ENCODE data around the gene SLC4A11.
"Not testable (repeated sequence)": the region's sequence is repeated elsewhere in the genome, so short reads cannot be mapped to it uniquely, and the experiment has no call there.

Gene SLC4A11

GRCh38 chr20:3199976-3200755 lies 38.8 kb downstream of the SLC4A11 start:
- no peak for DNase-seq

DNA sequence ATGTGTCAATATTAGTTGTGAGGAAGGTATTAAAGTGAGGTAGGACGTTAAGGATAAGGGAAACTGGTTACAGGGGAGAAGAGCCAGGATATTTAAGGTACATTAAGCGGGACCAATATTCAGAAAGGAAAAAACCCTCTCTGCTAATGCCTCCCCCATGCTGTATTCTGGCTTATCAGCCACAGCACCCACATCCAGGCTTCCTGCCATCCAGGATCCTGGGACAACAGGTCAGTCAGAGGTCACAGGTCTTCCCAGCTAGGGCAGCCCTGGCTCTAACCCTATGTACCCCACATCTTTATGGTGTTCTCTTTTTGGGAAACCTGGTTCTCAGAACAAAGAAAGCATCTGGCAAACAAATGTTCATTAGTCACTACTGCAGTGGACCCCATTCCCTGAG lies 39.8 kb downstream of the SLC4A11 start:
- no peak for DNase-seq

DNA sequence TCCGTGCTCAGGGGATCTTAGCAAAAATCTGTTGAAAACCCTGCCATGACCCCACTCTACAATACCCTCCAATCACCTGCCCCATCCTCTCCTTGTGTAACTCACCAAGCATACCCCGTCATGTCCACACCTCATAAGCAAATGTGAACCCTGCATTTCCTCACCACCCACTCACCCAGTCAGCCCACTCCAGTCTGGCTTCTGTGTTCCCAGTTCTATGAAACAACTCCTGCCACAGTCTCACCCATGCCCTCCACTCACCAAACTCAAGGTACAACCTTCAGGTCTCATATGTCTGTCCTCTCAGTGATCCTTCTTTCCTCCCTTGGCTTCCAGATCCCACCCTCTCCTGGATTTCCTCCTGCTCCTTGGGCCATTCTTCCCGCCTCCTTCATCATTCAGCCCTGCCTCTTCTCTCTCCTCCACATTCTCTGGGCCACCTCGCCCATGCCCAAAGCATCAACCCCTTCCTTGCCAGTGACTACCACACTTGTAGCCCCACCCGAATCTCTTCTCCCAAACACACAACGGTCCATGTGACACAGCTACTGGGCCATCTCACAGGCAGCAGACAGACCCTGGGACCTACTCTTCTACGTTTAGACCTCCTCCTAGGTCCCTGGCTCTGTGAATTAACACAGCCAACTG lies 43.3 kb downstream of the SLC4A11 start:
- no peak for DNase-seq

GRCh38 chr20:3194617-3195280 lies 44.2 kb downstream of the SLC4A11 start:
- DNase-seq: no peak

GRCh38 chr20:3193806-3194616 lies 45.0 kb downstream of the SLC4A11 start:
- DNase-seq: no peak

DNA sequence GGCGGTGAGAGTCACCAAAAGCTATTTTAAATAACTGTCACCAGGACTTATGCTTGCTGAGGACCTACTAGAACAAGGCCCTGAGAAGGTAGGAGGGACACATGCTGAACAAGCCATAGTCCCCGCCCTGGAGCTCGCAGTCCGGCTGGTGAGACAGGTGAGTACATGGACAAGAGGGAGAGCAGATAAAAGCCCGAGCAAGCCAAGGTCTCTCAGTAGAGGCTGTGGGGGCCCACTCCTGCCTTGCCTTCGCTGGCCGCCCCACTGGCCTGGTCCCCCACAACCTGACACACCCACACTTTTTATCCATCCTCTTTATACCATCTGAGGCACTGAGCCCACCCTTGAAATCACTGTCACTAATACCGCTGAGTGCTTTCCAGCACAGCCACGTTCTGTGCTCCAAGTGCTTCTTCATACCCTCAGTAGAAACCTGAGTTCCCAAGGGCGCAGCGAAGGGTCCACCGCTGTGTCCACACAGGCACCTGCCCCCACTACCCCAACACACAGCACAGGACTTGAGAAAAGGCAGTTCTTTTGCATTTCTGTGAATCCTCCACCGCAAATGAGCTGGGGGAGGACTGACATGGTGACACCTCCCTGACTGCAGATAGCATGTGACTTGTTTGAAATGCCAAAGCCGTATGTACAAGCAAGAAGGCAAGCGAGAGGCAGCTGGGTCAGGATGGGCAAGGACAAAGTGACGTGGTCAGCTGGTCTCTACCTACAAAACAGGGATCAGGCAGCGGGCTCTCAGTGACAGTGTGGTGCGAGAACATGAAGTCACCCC lies 46.6 kb downstream of the SLC4A11 start:
- no peak for DNase-seq

GRCh38 chr20:3190681-3191111 lies 48.3 kb downstream of the SLC4A11 start:
- DNase-seq: no peak

GRCh38 chr20:3189561-3190131 lies 49.3 kb downstream of the SLC4A11 start:
- DNase-seq: no peak

DNA sequence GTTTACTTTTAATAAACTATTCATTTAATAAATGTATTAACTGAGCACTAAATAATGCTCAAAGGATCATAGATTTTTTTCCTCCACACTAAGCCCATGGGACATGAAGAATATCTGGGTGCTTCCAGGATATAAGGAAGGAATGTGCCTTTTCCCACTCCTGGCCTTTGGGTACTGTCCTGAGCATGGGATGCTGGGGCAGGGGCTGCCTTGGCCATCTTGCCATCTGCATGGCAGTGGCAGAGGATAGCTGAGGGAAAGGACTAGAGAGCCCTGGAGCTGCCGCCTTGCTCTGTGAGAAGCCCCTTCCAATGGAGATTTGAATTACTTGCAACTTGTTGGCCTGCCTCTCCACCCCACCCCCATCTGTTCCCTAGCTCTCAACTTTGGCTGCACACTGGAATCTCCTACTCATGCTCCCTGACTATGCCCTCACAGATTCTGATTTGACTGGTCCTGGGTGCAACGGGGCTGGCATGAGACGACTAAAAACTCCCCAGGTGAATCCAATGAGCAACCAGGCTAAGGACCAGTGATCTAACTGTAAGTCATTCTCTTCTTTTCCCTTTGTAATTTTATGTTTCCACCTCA lies 50.1 kb downstream of the SLC4A11 start:
- DNase-seq: no peak

GRCh38 chr20:3187861-3188260 lies 51.1 kb downstream of the SLC4A11 start:
- DNase-seq: not testable (repeated sequence)

DNA sequence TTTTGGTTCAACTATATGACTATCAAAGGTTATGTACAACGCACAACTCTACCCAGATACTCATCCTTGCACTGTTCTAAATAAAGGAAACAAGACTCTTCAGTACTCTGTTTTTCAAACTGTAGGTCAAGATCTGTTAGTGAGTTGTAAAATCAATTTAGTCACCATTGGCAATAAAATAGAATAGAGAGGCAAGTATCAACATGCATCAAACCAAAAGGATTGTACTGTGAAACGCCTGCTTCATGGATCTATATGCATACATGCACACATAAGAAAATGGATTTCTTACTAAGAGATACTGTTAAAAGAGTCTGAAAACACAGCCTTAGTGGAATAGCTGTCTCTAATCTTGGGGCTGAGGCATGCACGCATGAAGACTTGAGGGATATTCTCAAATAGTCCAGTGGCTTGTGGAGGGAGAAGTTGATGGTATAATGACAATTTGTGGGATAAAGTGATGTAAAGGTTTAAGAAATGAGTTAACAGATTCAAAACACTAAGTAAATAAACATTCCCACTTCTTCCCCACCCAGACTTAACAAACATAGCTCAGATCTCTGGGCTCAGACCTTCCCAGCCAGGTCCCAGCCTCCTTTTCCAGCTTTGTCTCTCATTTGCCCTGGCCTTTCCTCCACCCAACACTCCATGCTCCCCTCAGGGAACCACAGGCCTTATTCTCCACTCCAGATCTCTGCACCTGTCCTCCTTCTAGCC lies 54.9 kb downstream of the SLC4A11 start:
- DNase-seq: no peak

GRCh38 chr20:3182429-3182828 lies 56.6 kb downstream of the SLC4A11 start:
- DNase-seq: not testable (repeated sequence)

DNA sequence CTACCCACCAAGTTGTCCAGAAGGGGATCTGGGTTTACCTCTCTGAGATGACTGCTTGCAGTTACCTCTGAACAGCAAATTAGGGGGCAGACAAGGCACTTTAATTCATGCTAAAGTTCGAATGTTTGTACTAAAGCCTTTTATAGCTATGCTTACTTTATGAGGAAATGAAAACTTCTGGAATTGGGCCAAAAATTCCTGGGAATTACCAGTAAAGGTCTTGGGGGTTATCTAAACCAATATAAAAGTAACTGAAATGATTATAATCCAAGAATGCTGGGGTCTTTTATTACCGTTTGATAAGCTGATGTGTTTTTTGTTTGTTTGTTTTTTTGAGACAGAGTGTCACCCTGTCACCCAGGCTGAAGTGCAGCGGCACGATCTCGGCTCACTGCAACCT lies 57.7 kb downstream of the SLC4A11 start:
- no peak for DNase-seq

- no peak for DNase-seq
Observed at GRCh38 chr20:3180319-3180718, 58.7 kb downstream of the SLC4A11 start.

DNA sequence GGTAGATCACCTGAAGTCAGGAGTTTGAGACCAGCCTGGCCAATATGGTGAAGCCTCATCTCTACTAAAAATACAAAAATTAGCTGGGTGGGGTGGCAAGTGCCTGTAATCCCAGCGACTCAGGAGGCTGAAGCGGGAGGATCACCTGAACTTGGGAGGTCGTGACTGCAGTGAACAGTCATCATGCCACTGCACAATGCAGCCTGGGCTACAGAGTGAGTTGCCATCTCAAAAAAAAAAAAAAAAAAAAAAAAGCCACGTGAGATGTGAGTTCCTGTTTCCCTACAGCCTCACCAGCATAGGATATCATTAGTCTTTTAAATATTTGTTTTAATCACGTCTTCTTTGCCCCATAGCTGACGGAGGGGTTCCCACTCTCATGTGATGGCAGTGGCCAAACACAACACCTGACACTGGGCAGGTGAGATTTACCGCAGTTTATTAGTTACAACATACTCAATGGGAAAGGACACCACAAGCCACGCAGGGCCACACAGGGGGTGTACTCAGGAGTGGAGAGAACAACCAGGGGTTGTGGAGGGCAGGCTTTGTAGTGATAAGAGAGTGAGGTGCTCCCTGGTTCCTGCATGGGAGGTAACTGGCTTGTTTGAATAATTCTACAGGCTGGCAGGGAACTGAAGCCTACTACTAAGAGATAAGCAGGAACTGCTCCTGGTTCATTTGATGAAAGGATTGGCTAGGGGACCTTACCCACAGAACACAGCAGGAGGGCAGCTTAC lies 61.1 kb downstream of the SLC4A11 start:
- DNase-seq: no peak

All from NK-92 treated with Interleukin-12 subunit alpha and Interleukin-12 subunit beta, amount 100 ng/mL, for 24 hours (cell line).